ENCODE results near the gene MSH2. TPM values are rescaled to one million over a fixed set of nuclear protein-coding genes. Genes with fewer than 3 reads are reported as not detected.

Gene MSH2
- total and polyA plus RNA-seq, 2 experiments from 2014 or later, result 20.8 to 27.7 TPM

- Histone ChIP-seq H3K9me3 (ENCODE audit: low read depth) (no peaks in the 10 kb centered on the region), H3K4me3 (no peak overlapping the region), H3K4me1 (ENCODE audit: insufficient read depth) (peaks cover 5% of the 10 kb centered on the region), H3K36me3 (replicated peaks; ENCODE audit: insufficient read depth, low read depth) (no peaks in the 10 kb centered on the region), H3K4me2 (no peak overlapping the region), H3K27me3 (no peaks in the 10 kb centered on the region), H4K20me1 (ENCODE audit: insufficient read depth, poor library complexity, severe bottlenecking) (no peaks in the 10 kb centered on the region), H3K79me2 (no peaks in the 10 kb centered on the region), H2AFZ (no peak overlapping the region), H3K9me2 (replicated peaks; ENCODE audit: insufficient read depth) (no peaks in the 10 kb centered on the region), H3K27ac (no peak overlapping the region)
- no peak for DNase-seq (ENCODE audit: low spot score)
- WGBS (ENCODE audit: low lambda C conversion rate, missing lambda C conversion rate), result 88% methylated on average over 9 of the region's 9 CpGs
- no peak for TF ChIP-seq CTCF (IDR thresholded peaks at IDR 0.05; ENCODE audit: poor library complexity)
- no peak for TF ChIP-seq EZH2phosphoT487 (IDR thresholded peaks at IDR 0.05; ENCODE audit: low read depth, severe bottlenecking, unreplicated experiment)
- TF ChIP-seq EZH2 (IDR thresholded peaks at IDR 0.05; ENCODE audit: borderline replicate concordance), result no peak
Measured at GRCh38 chr2:47488870-47489584, 86.1 kb downstream of the MSH2 start.

- TF ChIP-seq EZH2 (IDR thresholded peaks at IDR 0.05; ENCODE audit: borderline replicate concordance) (no peak), EZH2phosphoT487 (IDR thresholded peaks at IDR 0.05; ENCODE audit: low read depth, severe bottlenecking, unreplicated experiment) (no peak), CTCF (IDR thresholded peaks at IDR 0.05; ENCODE audit: poor library complexity) (no peak)
- H3K4me1 ChIP-seq (ENCODE audit: insufficient read depth), result peaks cover 5% of the 10 kb centered on the region
- no peak for DNase-seq (ENCODE audit: low spot score)
- H3K79me2 ChIP-seq, result no peaks in the 10 kb centered on the region
- H4K20me1 ChIP-seq (ENCODE audit: insufficient read depth, poor library complexity, severe bottlenecking), result no peaks in the 10 kb centered on the region
- no peaks in the 10 kb centered on the region for H3K36me3 ChIP-seq (replicated peaks; ENCODE audit: insufficient read depth, low read depth)
- H2AFZ ChIP-seq, result no peak overlapping the region
- no peak overlapping the region for H3K4me3 ChIP-seq
- no peak overlapping the region for H3K4me2 ChIP-seq
- no peaks in the 10 kb centered on the region for H3K9me3 ChIP-seq (ENCODE audit: low read depth)
- no peaks in the 10 kb centered on the region for H3K27me3 ChIP-seq
- no peaks in the 10 kb centered on the region for H3K9me2 ChIP-seq (replicated peaks; ENCODE audit: insufficient read depth)
- H3K27ac ChIP-seq, result no peak overlapping the region
- 91% methylated on average over 6 of the region's 6 CpGs for WGBS (ENCODE audit: low lambda C conversion rate, missing lambda C conversion rate)
Measured at GRCh38 chr2:47490406-47490805, 87.5 kb downstream of the MSH2 start.

GRCh38 chr2:47493317-47494035, 90.5 kb downstream of the MSH2 start:
- no peaks in the 10 kb centered on the region for H3K9me2 ChIP-seq (replicated peaks; ENCODE audit: insufficient read depth)
- no peaks in the 10 kb centered on the region for H3K9me3 ChIP-seq (ENCODE audit: low read depth)
- no peak overlapping the region for H3K4me3 ChIP-seq
- WGBS (ENCODE audit: low lambda C conversion rate, missing lambda C conversion rate), result 94% methylated on average over 12 of the region's 12 CpGs
- no peak overlapping the region for H3K4me2 ChIP-seq
- H3K4me1 ChIP-seq (ENCODE audit: insufficient read depth), result no peaks in the 10 kb centered on the region
- H3K79me2 ChIP-seq, result no peaks in the 10 kb centered on the region
- H3K27ac ChIP-seq, result no peak overlapping the region
- DNase-seq (ENCODE audit: low spot score), result no peak
- H3K27me3 ChIP-seq, result no peaks in the 10 kb centered on the region
- no peaks in the 10 kb centered on the region for H4K20me1 ChIP-seq (ENCODE audit: insufficient read depth, poor library complexity, severe bottlenecking)
- no peak overlapping the region for H2AFZ ChIP-seq
- TF ChIP-seq EZH2phosphoT487 (IDR thresholded peaks at IDR 0.05; ENCODE audit: low read depth, severe bottlenecking, unreplicated experiment), result no peak
- no peak for TF ChIP-seq EZH2 (IDR thresholded peaks at IDR 0.05; ENCODE audit: borderline replicate concordance)
- TF ChIP-seq CTCF (IDR thresholded peaks at IDR 0.05; ENCODE audit: poor library complexity), result no peak
- no peaks in the 10 kb centered on the region for H3K36me3 ChIP-seq (replicated peaks; ENCODE audit: insufficient read depth, low read depth)
